ENCODE data around the gene PI4KA.
"Not testable (repeated sequence)": the region's sequence is repeated elsewhere in the genome, so short reads cannot be mapped to it uniquely, and the experiment has no call there.

Gene PI4KA

GRCh38 chr22:20738394-20739089, 120.1 kb downstream of the PI4KA start:
- Histone ChIP-seq H3K27me3 (ENCODE audit: insufficient read depth, low read length) (no peaks in the 10 kb centered on the region), H4K91ac (ENCODE audit: low read depth, low read length) (no peak overlapping the region), H3K4me2 (ENCODE audit: low read length) (no peak overlapping the region), H3K36me3 (ENCODE audit: control insufficient read depth in 1 of 2, insufficient read depth in 2 of 2, low read length in 2 of 2) (peaks cover 22 to 24% of the 10 kb centered on the region in 2 experiments), H2AK5ac (ENCODE audit: low read length) (no peak overlapping the region), H3K23ac (ENCODE audit: low read length) (no peak overlapping the region), H3K9ac (ENCODE audit: low read length) (no peak overlapping the region), H2BK12ac (ENCODE audit: low read length) (no peak overlapping the region), H3K4me3 (ENCODE audit: low read depth, low read length) (no peak overlapping the region), H2BK5ac (ENCODE audit: low read depth, low read length, poor library complexity) (no peak overlapping the region), H3K18ac (ENCODE audit: low read length) (no peak overlapping the region), H3K79me1 (ENCODE audit: low read length) (no peaks in the 10 kb centered on the region), H4K12ac (ENCODE audit: low read depth, low read length) (no peak overlapping the region), H3K4me1 (ENCODE audit: control insufficient read depth in 1 of 2, insufficient read depth in 2 of 2, low read length in 2 of 2) (no peaks in the 10 kb centered on the region), H4K8ac (ENCODE audit: low read depth, low read length) (no peak overlapping the region), H3K9me3 (ENCODE audit: insufficient read depth, low read depth, low read length) (no peaks in the 10 kb centered on the region), H3K14ac (ENCODE audit: low read length) (no peak overlapping the region), H3K27ac (ENCODE audit: low read depth, low read length) (no peak overlapping the region), H2BK120ac (ENCODE audit: insufficient read depth, low read length, poor library complexity) (no peak overlapping the region), H3K4ac (ENCODE audit: low read depth, low read length) (no peak overlapping the region), H2AFZ (ENCODE audit: insufficient read depth, low read length, poor library complexity) (no peak overlapping the region), H3K79me2 (ENCODE audit: control insufficient read depth, insufficient read depth, low read length, poor library complexity) (no peaks in the 10 kb centered on the region)
- WGBS (ENCODE audit: extremely low coverage, insufficient coverage, insufficient read length) = no CpG with 5 or more reads among the region's 12 CpGs
- no peak for DNase-seq

DNA sequence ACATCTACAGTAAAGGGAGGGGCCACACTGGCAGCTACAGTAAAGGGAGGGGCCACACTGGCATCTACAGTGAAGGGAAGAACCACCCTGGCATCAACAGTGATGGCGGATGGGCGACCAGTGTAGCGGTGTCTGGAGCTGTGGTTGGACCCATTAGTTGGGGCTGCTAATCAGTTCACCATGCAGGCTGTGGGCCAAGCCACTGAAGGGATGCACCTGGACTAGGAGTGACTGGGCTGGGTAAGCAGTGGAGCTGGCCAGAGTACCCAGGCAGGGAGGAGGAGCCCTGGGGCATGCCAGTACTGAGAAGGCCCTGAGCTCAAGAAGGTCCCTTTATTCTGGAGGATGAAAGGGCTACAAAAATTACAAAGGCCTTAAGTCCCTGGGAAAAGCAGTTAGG, 121.7 kb downstream of the PI4KA start:
- not testable (repeated sequence) for H3K27me3 ChIP-seq (ENCODE audit: insufficient read depth, low read length); H3K18ac ChIP-seq (ENCODE audit: low read length); DNase-seq; H3K27ac ChIP-seq (ENCODE audit: low read depth, low read length); H4K8ac ChIP-seq (ENCODE audit: low read depth, low read length); H2BK120ac ChIP-seq (ENCODE audit: insufficient read depth, low read length, poor library complexity); H3K79me1 ChIP-seq (ENCODE audit: low read length); H3K9ac ChIP-seq (ENCODE audit: low read length); H2AFZ ChIP-seq (ENCODE audit: insufficient read depth, low read length, poor library complexity); H3K79me2 ChIP-seq (ENCODE audit: control insufficient read depth, insufficient read depth, low read length, poor library complexity); H4K12ac ChIP-seq (ENCODE audit: low read depth, low read length); H2BK12ac ChIP-seq (ENCODE audit: low read length); H2AK5ac ChIP-seq (ENCODE audit: low read length); H3K4me2 ChIP-seq (ENCODE audit: low read length); H3K4me3 ChIP-seq (ENCODE audit: low read depth, low read length); H3K4me1 ChIP-seq (ENCODE audit: control insufficient read depth in 1 of 2, insufficient read depth in 2 of 2, low read length in 2 of 2); H3K9me3 ChIP-seq (ENCODE audit: insufficient read depth, low read depth, low read length); H3K4ac ChIP-seq (ENCODE audit: low read depth, low read length); H2BK5ac ChIP-seq (ENCODE audit: low read depth, low read length, poor library complexity); H3K14ac ChIP-seq (ENCODE audit: low read length); H4K91ac ChIP-seq (ENCODE audit: low read depth, low read length); H3K23ac ChIP-seq (ENCODE audit: low read length)
- WGBS (ENCODE audit: extremely low coverage, insufficient coverage, insufficient read length) = no CpG with 5 or more reads among the region's 3 CpGs
- H3K36me3 ChIP-seq (ENCODE audit: control insufficient read depth in 1 of 2, insufficient read depth in 2 of 2, low read length in 2 of 2) = peaks cover 18 to 20% of the 10 kb centered on the region in 2 experiments

GRCh38 chr22:20735356-20736162, 123.1 kb downstream of the PI4KA start:
- not testable (repeated sequence) for H3K4me3 ChIP-seq (ENCODE audit: low read depth, low read length); H3K27me3 ChIP-seq (ENCODE audit: insufficient read depth, low read length); H4K91ac ChIP-seq (ENCODE audit: low read depth, low read length); H2BK120ac ChIP-seq (ENCODE audit: insufficient read depth, low read length, poor library complexity); H2BK5ac ChIP-seq (ENCODE audit: low read depth, low read length, poor library complexity); H3K79me1 ChIP-seq (ENCODE audit: low read length); H4K8ac ChIP-seq (ENCODE audit: low read depth, low read length); H2AFZ ChIP-seq (ENCODE audit: insufficient read depth, low read length, poor library complexity); H3K23ac ChIP-seq (ENCODE audit: low read length); H3K9ac ChIP-seq (ENCODE audit: low read length); H3K79me2 ChIP-seq (ENCODE audit: control insufficient read depth, insufficient read depth, low read length, poor library complexity); H3K9me3 ChIP-seq (ENCODE audit: insufficient read depth, low read depth, low read length); H3K4me1 ChIP-seq (ENCODE audit: control insufficient read depth in 1 of 2, insufficient read depth in 2 of 2, low read length in 2 of 2); H4K12ac ChIP-seq (ENCODE audit: low read depth, low read length); H3K14ac ChIP-seq (ENCODE audit: low read length); H2BK12ac ChIP-seq (ENCODE audit: low read length); H2AK5ac ChIP-seq (ENCODE audit: low read length); H3K4ac ChIP-seq (ENCODE audit: low read depth, low read length); DNase-seq; H3K4me2 ChIP-seq (ENCODE audit: low read length); H3K27ac ChIP-seq (ENCODE audit: low read depth, low read length); H3K18ac ChIP-seq (ENCODE audit: low read length)
- peaks cover 16 to 21% of the 10 kb centered on the region in 2 experiments for H3K36me3 ChIP-seq (ENCODE audit: control insufficient read depth in 1 of 2, insufficient read depth in 2 of 2, low read length in 2 of 2)
- WGBS (ENCODE audit: extremely low coverage, insufficient coverage, insufficient read length) = no CpG with 5 or more reads among the region's 15 CpGs

DNA sequence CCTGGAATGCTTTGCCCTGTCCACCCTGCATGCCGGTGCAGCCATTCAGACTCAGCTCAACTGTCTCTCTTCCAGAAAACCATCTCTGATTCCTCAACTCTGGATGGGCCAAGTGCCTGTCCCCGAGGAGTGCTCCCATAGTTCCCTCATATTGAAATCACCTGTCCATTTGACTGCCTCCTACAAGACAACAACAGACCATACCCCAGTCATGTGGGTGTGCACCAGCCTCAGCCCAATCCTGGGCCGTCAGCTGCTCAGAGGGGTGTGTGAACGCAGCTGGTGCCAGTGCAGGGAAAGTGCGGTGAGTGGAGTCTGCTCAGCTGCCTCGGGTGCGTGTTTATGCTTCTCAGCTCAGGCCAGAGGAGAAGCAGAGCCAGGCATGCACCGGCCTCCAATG, 126.2 kb downstream of the PI4KA start:
- H3K4me3 ChIP-seq (ENCODE audit: low read depth, low read length); H3K9me3 ChIP-seq (ENCODE audit: insufficient read depth, low read depth, low read length); H4K91ac ChIP-seq (ENCODE audit: low read depth, low read length); H3K79me1 ChIP-seq (ENCODE audit: low read length); H3K79me2 ChIP-seq (ENCODE audit: control insufficient read depth, insufficient read depth, low read length, poor library complexity); H4K8ac ChIP-seq (ENCODE audit: low read depth, low read length); H3K27ac ChIP-seq (ENCODE audit: low read depth, low read length); H3K18ac ChIP-seq (ENCODE audit: low read length); H3K4me1 ChIP-seq (ENCODE audit: control insufficient read depth in 1 of 2, insufficient read depth in 2 of 2, low read length in 2 of 2); H2BK5ac ChIP-seq (ENCODE audit: low read depth, low read length, poor library complexity); H2AFZ ChIP-seq (ENCODE audit: insufficient read depth, low read length, poor library complexity); H3K9ac ChIP-seq (ENCODE audit: low read length); H3K27me3 ChIP-seq (ENCODE audit: insufficient read depth, low read length); H3K4me2 ChIP-seq (ENCODE audit: low read length); H2BK120ac ChIP-seq (ENCODE audit: insufficient read depth, low read length, poor library complexity); H2BK12ac ChIP-seq (ENCODE audit: low read length); DNase-seq; H3K23ac ChIP-seq (ENCODE audit: low read length); H2AK5ac ChIP-seq (ENCODE audit: low read length); H3K4ac ChIP-seq (ENCODE audit: low read depth, low read length); H3K14ac ChIP-seq (ENCODE audit: low read length): not testable (repeated sequence)
- Histone ChIP-seq H4K12ac (ENCODE audit: low read depth, low read length) (peak overlapping the region; percentile 7), H3K36me3 (ENCODE audit: control insufficient read depth in 1 of 2, insufficient read depth in 2 of 2, low read length in 2 of 2) (peaks cover 30 to 32% of the 10 kb centered on the region in 2 experiments)
- WGBS (ENCODE audit: extremely low coverage, insufficient coverage, insufficient read length) = no CpG with 5 or more reads among the region's 8 CpGs
